HepG2 (cell line): ENCODE results near the gene ARFGAP1. TPM values are rescaled to one million over a fixed set of nuclear protein-coding genes. Genes with fewer than 3 reads are reported as not detected.

ENCODE experiments used
- CAMTA2 ChIP-seq: sonication (generic); formaldehyde crosslinking; IDR thresholded peaks from 2 replicates; pipeline ENCODE4 v1.4.0; 2020; ENCODE audit warnings: mild to moderate bottlenecking, missing genetic modification reagents, borderline replicate concordance
- CBFB ChIP-seq: sonication (generic); formaldehyde crosslinking; IDR thresholded peaks from 2 replicates; pipeline ENCODE4 v1.4.0; 2020; ENCODE audit warnings: missing genetic modification reagents
- CHD2 ChIP-seq: IDR thresholded peaks from 2 replicates; pipeline ENCODE4 v1.6.1; 2011; ENCODE audit warnings: low read depth, low read length, improper control_type of control experiment
- DR1 ChIP-seq: sonication (generic); formaldehyde crosslinking; IDR thresholded peaks from 2 replicates; pipeline ENCODE4 v1.8.0; 2021; ENCODE audit warnings: mild to moderate bottlenecking, missing genetic modification reagents, inconsistent platforms
- HMG20B ChIP-seq: conservative IDR thresholded peaks from 2 replicates; pipeline ENCODE4 v1.6.1; 2016; ENCODE audit warnings: missing genetic modification reagents, missing compliant biosample characterization
- HNF1A ChIP-seq, 2 experiments: sonication (generic) in 1 of 2; formaldehyde crosslinking in 1 of 2; IDR thresholded peaks; 2 replicates each; pipeline versions ENCODE4 v1.4.0 to v1.6.1; 2016 to 2020; ENCODE audit warnings: borderline replicate concordance in 1 of 2, low read depth in 1 of 2, mild to moderate bottlenecking in 1 of 2, missing genetic modification reagents in 1 of 2
- KMT2B ChIP-seq: IDR thresholded peaks from 2 replicates; pipeline ENCODE4 v1.6.1; 2016; ENCODE audit warnings: missing genetic modification reagents, missing compliant biosample characterization
- MIXL1 ChIP-seq: IDR thresholded peaks from 2 replicates; pipeline ENCODE4 v1.6.1; 2016
- MXD1 ChIP-seq: sonication (generic); formaldehyde crosslinking; IDR thresholded peaks from 2 replicates; pipeline ENCODE4 v1.4.0; 2020; ENCODE audit warnings: mild to moderate bottlenecking, missing genetic modification reagents
- MYNN ChIP-seq: sonication (generic); formaldehyde crosslinking; IDR thresholded peaks from 2 replicates; pipeline ENCODE4 v1.4.0; 2020; ENCODE audit warnings: mild to moderate bottlenecking, low read depth, missing genetic modification reagents
- NFATC3 ChIP-seq: sonication (generic); formaldehyde crosslinking; IDR thresholded peaks from 2 replicates; pipeline ENCODE4 v1.5.1; 2020; ENCODE audit warnings: mild to moderate bottlenecking, missing genetic modification reagents
- PBX3 ChIP-seq: sonication (generic); formaldehyde crosslinking; IDR thresholded peaks from 2 replicates; pipeline ENCODE4 v1.8.1; 2023; ENCODE audit warnings: missing genetic modification reagents, inconsistent platforms, borderline replicate concordance
- RELA ChIP-seq: sonication (generic); formaldehyde crosslinking; IDR thresholded peaks from 2 replicates; pipeline ENCODE4 v1.4.0; 2020; ENCODE audit warnings: missing genetic modification reagents
- SIN3B ChIP-seq: fragments of 150-350 bp; IDR thresholded peaks from 2 replicates; pipeline ENCODE4 v1.6.1; 2014; ENCODE audit warnings: low read length
- ZFY ChIP-seq: sonication (generic); formaldehyde crosslinking; IDR thresholded peaks from 2 replicates; pipeline ENCODE4 v1.4.0; 2020; ENCODE audit warnings: missing genetic modification reagents
- ZMYM4 ChIP-seq: sonication (generic); formaldehyde crosslinking; IDR thresholded peaks from 2 replicates; pipeline ENCODE4 v1.8.1; 2023; ENCODE audit warnings: mild to moderate bottlenecking, missing genetic modification reagents
- ZNF138 ChIP-seq: sonication (generic); formaldehyde crosslinking; IDR thresholded peaks from 2 replicates; pipeline ENCODE4 v1.5.0; 2020; ENCODE audit warnings: mild to moderate bottlenecking, low read depth, missing genetic modification reagents
- ZNF335 ChIP-seq: sonication (generic); formaldehyde crosslinking; IDR thresholded peaks from 2 replicates; pipeline ENCODE4 v1.4.0; 2020; ENCODE audit warnings: missing genetic modification reagents
- ZNF670 ChIP-seq: sonication (generic); formaldehyde crosslinking; IDR thresholded peaks from 2 replicates; pipeline ENCODE4 v1.8.0; 2022; ENCODE audit warnings: mild to moderate bottlenecking, missing genetic modification reagents, borderline replicate concordance
- ZNF749 ChIP-seq: sonication (generic); formaldehyde crosslinking; IDR thresholded peaks from 2 replicates; pipeline ENCODE4 v1.8.0; 2022; ENCODE audit warnings: mild to moderate bottlenecking, missing genetic modification reagents, moderate library complexity, borderline replicate concordance
- ZNF790 ChIP-seq: sonication (generic); formaldehyde crosslinking; IDR thresholded peaks from 2 replicates; pipeline ENCODE4 v1.8.0; 2022; ENCODE audit warnings: missing genetic modification reagents, mild to moderate bottlenecking, borderline replicate concordance
- polyA plus RNA-seq, 8 experiments: library from polyadenylated mRNA; depleted of rRNA in 3 of 8; stranded (reverse) in 7 of 8; unstranded in 1 of 8; fragments of >200 nt; fragmentation: Illumina TruSeq in 4 of 8; extraction: Trizol in 4 of 8; gene quantifications; 2 replicates each; pipeline versions ENCODE4 v1.2.1 to v1.2.3, GENCODE V29; 2011 to 2016; ENCODE audit warnings: low read depth in 4 of 8, missing spikeins in 1 of 8, mixed read lengths in 1 of 8; ENCODE audit not compliant: insufficient read depth in 1 of 8
- total RNA-seq, 5 experiments: library from RNA; depleted of rRNA; stranded (reverse); fragments of >200 nt; fragmentation: Illumina TruSeq; extraction: Trizol; gene quantifications; 2 replicates each; pipeline ENCODE4 v1.2.3, GENCODE V29; 2016; ENCODE audit warnings: low read depth in 1 of 5
- TF ChIP-seq, protein P1 (sequence below): sonication (generic); formaldehyde crosslinking; IDR thresholded peaks from 2 replicates; pipeline ENCODE4 v1.4.0; 2020; ENCODE audit warnings: missing genetic modification reagents

Gene ARFGAP1
- total and polyA plus RNA-seq, 2 of the 13 experiments (the other 11 are each of a cell fraction or from before 2014, with no cell fraction given), result 132 TPM

DNA sequence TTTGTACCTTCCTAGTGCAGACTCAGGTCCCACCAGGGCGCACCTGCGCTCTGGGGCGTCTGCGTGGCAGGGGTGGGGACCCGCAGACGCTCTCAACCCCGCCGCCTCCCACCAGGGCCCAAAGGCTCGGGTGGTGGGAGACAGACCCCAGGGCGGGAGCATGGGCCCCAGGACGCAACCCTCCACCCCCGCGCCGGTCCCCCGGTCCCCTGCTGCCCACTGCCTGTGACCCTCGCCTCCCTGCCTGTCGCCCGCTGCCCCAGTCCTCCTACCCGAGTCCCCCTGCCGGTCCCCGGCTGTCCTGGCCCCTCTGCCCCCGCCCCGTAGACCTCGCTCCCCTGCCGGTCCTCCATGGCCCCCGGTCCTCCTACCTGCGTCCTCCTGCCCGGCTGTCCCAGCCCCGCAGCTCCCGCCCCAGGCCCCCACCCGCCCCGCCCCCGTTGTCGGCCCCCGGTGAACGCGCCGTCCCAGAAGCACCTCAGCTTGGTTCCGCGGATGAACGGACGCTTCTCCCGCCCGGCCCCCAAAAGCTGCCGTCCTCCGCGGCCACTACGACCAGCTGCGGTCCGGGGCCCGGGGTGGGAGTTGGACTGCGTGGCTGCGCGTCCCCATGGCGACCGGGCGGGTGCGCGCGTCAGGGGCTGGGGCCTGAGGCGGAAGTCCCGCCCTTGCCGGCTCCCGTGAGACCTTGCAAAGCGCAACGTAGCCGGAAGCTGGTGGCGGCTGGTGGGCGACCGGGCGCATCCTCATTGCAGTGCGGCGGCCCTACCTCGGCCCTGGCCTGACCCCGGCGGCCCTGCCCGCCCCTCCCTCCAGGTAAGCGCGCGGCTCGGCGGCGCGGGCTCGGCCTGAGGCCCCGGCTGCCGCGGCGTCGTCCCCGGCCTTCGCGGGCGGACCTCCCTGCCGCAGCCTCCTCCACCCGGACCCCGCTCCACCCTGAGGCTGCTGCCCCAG lies at the start of gene ARFGAP1 (continued):
- TF ChIP-seq CAMTA2 (CRISPR knock-in tag) (peak; percentile 55; the same call in 1 of the 2 replicates), RELA (CRISPR knock-in tag) (peak; percentile 85; the same call in 1 of the 2 replicates), SIN3B (peak; percentile 66; the same call in 1 of the 2 replicates), MYNN (CRISPR knock-in tag) (0 out of 2 replicates have a peak, but pooled peaks have one; percentile 72), HMG20B (CRISPR knock-in tag) (0 out of 2 replicates have a peak, but pooled peaks have one; percentile 41), CHD2 (peak; percentile 92), ZNF670 (CRISPR knock-in tag) (no peak), ZNF749 (CRISPR knock-in tag) (peak; percentile 86; the same call in 1 of the 2 replicates), KMT2B (peak; percentile 90), ZMYM4 (CRISPR knock-in tag) (peak; percentile 59), DR1 (peak; percentile 46; the same call in 1 of the 2 replicates), HNF1A (IDR thresholded peaks at IDR 0.05; ENCODE audit: low read depth) (no peak), HNF1A (CRISPR knock-in tag; IDR thresholded peaks at IDR 0.05; ENCODE audit: borderline replicate concordance) (peak; percentile 53; the same call in 1 of the 2 replicates), ZNF138 (CRISPR knock-in tag) (peak; percentile 20; the same call in 1 of the 2 replicates), ZNF335 (peak; percentile 72; the same call in 1 of the 2 replicates), ZNF790 (CRISPR knock-in tag) (peak; percentile 55; the same call in 1 of the 2 replicates), PBX3 (CRISPR knock-in tag) (no peak), CBFB (CRISPR knock-in tag) (peak; percentile 89), MIXL1 (CRISPR knock-in tag) (peak; percentile 61), MXD1 (CRISPR knock-in tag) (peak; percentile 67), ZFY (CRISPR knock-in tag) (peak; percentile 99), NFATC3 (CRISPR knock-in tag) (0 out of 2 replicates have a peak, but pooled peaks have one; percentile 43)
- TF ChIP-seq, protein P1, sequence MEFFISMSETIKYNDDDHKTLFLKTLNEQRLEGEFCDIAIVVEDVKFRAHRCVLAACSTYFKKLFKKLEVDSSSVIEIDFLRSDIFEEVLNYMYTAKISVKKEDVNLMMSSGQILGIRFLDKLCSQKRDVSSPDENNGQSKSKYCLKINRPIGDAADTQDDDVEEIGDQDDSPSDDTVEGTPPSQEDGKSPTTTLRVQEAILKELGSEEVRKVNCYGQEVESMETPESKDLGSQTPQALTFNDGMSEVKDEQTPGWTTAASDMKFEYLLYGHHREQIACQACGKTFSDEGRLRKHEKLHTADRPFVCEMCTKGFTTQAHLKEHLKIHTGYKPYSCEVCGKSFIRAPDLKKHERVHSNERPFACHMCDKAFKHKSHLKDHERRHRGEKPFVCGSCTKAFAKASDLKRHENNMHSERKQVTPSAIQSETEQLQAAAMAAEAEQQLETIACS (CRISPR knock-in tag), result peak; percentile 97
